Measurements from ENCODE around the gene SLC7A7. TPM values are rescaled to one million over a fixed set of nuclear protein-coding genes. Genes with fewer than 3 reads are reported as not detected.
A peak's percentile ranks its signal among the peaks of the same experiment; 100 is the strongest.

SLC7A7 gene
- total RNA-seq, 6 donors from 2014 or later: 55.0 to 120 (median 99.1) TPM

GRCh38 chr14:22824711-22825359 is 9.6 kb upstream of the SLC7A7 start:
- H3K27me3 ChIP-seq: no peaks in the 10 kb centered on the region
- peaks cover 22 to 35% (median 28%) of the 10 kb centered on the region in 4 donors for H3K4me1 ChIP-seq
- no peak overlapping the region for H3K4me3 ChIP-seq
- no peak overlapping the region for H3K27ac ChIP-seq
- 52 to 62% methylated on average over 8 of the region's 8 CpGs for WGBS, 2 donors
- TF ChIP-seq POLR2A (IDR thresholded peaks at IDR 0.05) (no peak), CTCF (IDR thresholded peaks at IDR 0.05) (no peak), EP300 (IDR thresholded peaks at IDR 0.05) (no peak), POLR2AphosphoS5 (IDR thresholded peaks at IDR 0.05) (no peak)
- ATAC-seq (ENCODE audit: low FRiP score in 2 of 2): peak in 1 of 2 donors; percentile 23
- H3K9me3 ChIP-seq: no peaks in the 10 kb centered on the region
- H3K36me3 ChIP-seq: no peaks in the 10 kb centered on the region
- no peak for DNase-seq

- TF ChIP-seq POLR2AphosphoS5 (IDR thresholded peaks at IDR 0.05): no peak
- TF ChIP-seq CTCF (IDR thresholded peaks at IDR 0.05): peak; percentile 68 to 85 (median 81)
- no peak for TF ChIP-seq EP300 (IDR thresholded peaks at IDR 0.05)
- WGBS, 2 donors: 2 to 4% methylated on average over 15 to 21 of the region's 34 CpGs
- Histone ChIP-seq H3K4me1 (peaks cover 34 to 53% (median 43%) of the 10 kb centered on the region in 4 donors), H3K4me3 (peak overlapping the region; percentile 19 to 52 (median 45)), H3K9me3 (no peaks in the 10 kb centered on the region), H3K27me3 (no peaks in the 10 kb centered on the region), H3K27ac (peak overlapping the region; percentile 67 to 86 (median 82)), H3K36me3 (no peaks in the 10 kb centered on the region)
- DNase-seq (peak; percentile 75 to 90), ATAC-seq (ENCODE audit: low FRiP score in 2 of 2) (peak; percentile 74 to 92)
These were observed 7.4 kb upstream of the SLC7A7 start for GRCh38 chr14:22822571-22823098.

- Histone ChIP-seq H3K27me3 (no peaks in the 10 kb centered on the region), H3K4me1 (peaks cover 35 to 58% (median 47%) of the 10 kb centered on the region in 4 donors), H3K4me3 (peak overlapping the region in 3 of 4 donors; percentile 38 to 52 (median 52)), H3K27ac (peak overlapping the region; percentile 67 to 86 (median 82)), H3K9me3 (no peaks in the 10 kb centered on the region), H3K36me3 (no peaks in the 10 kb centered on the region)
- DNase-seq: peak in 1 of 2 donors; percentile 59
- WGBS, 2 donors: 63 to 70% methylated on average over 31 to 32 of the region's 32 CpGs
- no peak for ATAC-seq (ENCODE audit: low FRiP score in 2 of 2)
- TF ChIP-seq CTCF (IDR thresholded peaks at IDR 0.05): no peak
- TF ChIP-seq POLR2AphosphoS5 (IDR thresholded peaks at IDR 0.05): no peak
- no peak for TF ChIP-seq POLR2A (IDR thresholded peaks at IDR 0.05)
- TF ChIP-seq EP300 (IDR thresholded peaks at IDR 0.05): no peak
These were observed 6.9 kb upstream of the SLC7A7 start for GRCh38 chr14:22822016-22822570.

GRCh38 chr14:22821193-22822015 is 6.2 kb upstream of the SLC7A7 start:
- Histone ChIP-seq H3K4me3 (no peak overlapping the region), H3K9me3 (no peaks in the 10 kb centered on the region), H3K27me3 (no peaks in the 10 kb centered on the region), H3K36me3 (no peaks in the 10 kb centered on the region), H3K27ac (peak overlapping the region in 2 of 4 donors; percentile 7 to 67), H3K4me1 (peaks cover 38 to 63% (median 47%) of the 10 kb centered on the region in 4 donors)
- ATAC-seq (ENCODE audit: low FRiP score in 2 of 2) (no peak), DNase-seq (no peak)
- TF ChIP-seq POLR2A (IDR thresholded peaks at IDR 0.05) (no peak), POLR2AphosphoS5 (IDR thresholded peaks at IDR 0.05) (peak in 1 of 2 donors; percentile 12)
- 85 to 87% methylated on average over 24 of the region's 24 CpGs for WGBS, 2 donors

- H3K27me3 ChIP-seq: no peaks in the 10 kb centered on the region
- H3K4me3 ChIP-seq: no peak overlapping the region
- no peaks in the 10 kb centered on the region for H3K9me3 ChIP-seq
- no peak for TF ChIP-seq CTCF (IDR thresholded peaks at IDR 0.05)
- TF ChIP-seq POLR2AphosphoS5 (IDR thresholded peaks at IDR 0.05): no peak
- no peak for TF ChIP-seq POLR2A (IDR thresholded peaks at IDR 0.05)
- no peak for TF ChIP-seq EP300 (IDR thresholded peaks at IDR 0.05)
- H3K4me1 ChIP-seq: peaks cover 38 to 67% (median 53%) of the 10 kb centered on the region in 4 donors
- WGBS, 2 donors: 88 to 91% methylated on average over 1 of the region's 1 CpG
- DNase-seq (no peak), ATAC-seq (ENCODE audit: low FRiP score in 2 of 2) (no peak)
- no peaks in the 10 kb centered on the region for H3K36me3 ChIP-seq
- H3K27ac ChIP-seq: peak overlapping the region in 3 of 4 donors; percentile 4 to 91 (median 85)
These were observed 5.5 kb upstream of the SLC7A7 start for GRCh38 chr14:22820731-22821130.

All from upper lobe of left lung (tissue), 6 donors.